Measurements from ENCODE around the gene FBXO34. TPM values are rescaled to one million over a fixed set of nuclear protein-coding genes. Genes with fewer than 3 reads are reported as not detected.
A peak's percentile ranks its signal among the peaks of the same experiment; 100 is the strongest.

The FBXO34 gene
- total and polyA plus RNA-seq, 9 of the 15 experiments (the other 6 are each of a cell fraction or from before 2014, with no cell fraction given): 6.3 to 24.9 (median 16.2) TPM

DNA sequence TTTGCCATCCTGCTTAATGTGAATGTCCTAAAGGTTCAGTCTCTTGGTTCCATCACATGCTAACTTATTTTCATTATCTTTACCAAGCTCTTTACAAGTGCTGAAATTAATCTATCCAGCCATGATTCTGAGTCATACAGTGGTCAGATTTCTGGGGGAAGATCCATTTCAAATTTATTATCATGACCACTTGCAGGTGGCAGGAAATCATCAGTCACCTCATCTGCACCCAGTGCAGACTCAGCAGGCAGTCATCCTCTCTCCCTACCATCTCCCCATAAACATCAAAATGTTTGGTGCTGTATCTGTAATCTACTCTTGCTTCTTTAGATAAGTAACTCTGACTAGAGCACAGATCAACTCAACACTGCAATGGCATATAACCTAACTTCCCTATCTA lies 116.9 kb downstream of the FBXO34 start:
- no peaks in the 10 kb centered on the region for H4K20me1 ChIP-seq (replicated peaks; ENCODE audit: control insufficient read depth, insufficient read depth, low read length)
- H3K9ac ChIP-seq (ENCODE audit: insufficient read depth in 1 of 2, low read depth in 2 of 2, low read length in 2 of 2): no peak overlapping the region
- peaks cover 8% of the 10 kb centered on the region; the same call in 2 of the 3 replicates for H3K36me3 ChIP-seq (ENCODE audit: control insufficient read depth, insufficient read depth, low read length)
- no peaks in the 10 kb centered on the region for H3K27me3 ChIP-seq (ENCODE audit: control insufficient read depth in 2 of 2, insufficient read depth in 2 of 2, low read length in 2 of 2)
- peaks cover 15 to 55% of the 10 kb centered on the region in 2 experiments for H3K4me1 ChIP-seq (replicated peaks in 1 of 2; ENCODE audit: control insufficient read depth in 2 of 2, insufficient read depth in 2 of 2, low read length in 2 of 2)
- ATAC-seq: no peak
- CTCF ChIA-PET (ENCODE audit: low intra/inter-chr PET ratio): no interaction called here
- H3K9me1 ChIP-seq (ENCODE audit: control insufficient read depth, insufficient read depth, low read length): no peaks in the 10 kb centered on the region
- no peaks in the 10 kb centered on the region for H3K9me3 ChIP-seq (replicated peaks; ENCODE audit: control insufficient read depth, insufficient read depth, low read depth, low read length)
- in situ Hi-C loops (cut with MboI): no loop called here
- POLR2A ChIA-PET: no interaction called here
- no peaks in the 10 kb centered on the region for H3K79me2 ChIP-seq (ENCODE audit: control insufficient read depth, insufficient read depth, low read length)
- FAIRE-seq: no peak
- H2AFZ ChIP-seq (ENCODE audit: low read depth, low read length): no peak overlapping the region
- no peak for DNase-seq (ENCODE audit: extremely low read depth in 1 of 4, low spot score in 3 of 4)
- intact Hi-C loops (cut with micrococcal nuclease): no loop called here
- H3K4me3 ChIP-seq: no peak overlapping the region
- BruUV-seq (replicated peaks): no TSS peak
- no peak overlapping the region for H3K4me2 ChIP-seq (ENCODE audit: insufficient read depth, low read length)
- H3K27ac ChIP-seq (ENCODE audit: extremely low read depth, low read depth, low read length): no peak overlapping the region
- no peak for TF ChIP-seq HDAC3 (IDR thresholded peaks at IDR 0.05; ENCODE audit: borderline replicate concordance, partially characterized antibody)
- TF ChIP-seq KDM1A (IDR thresholded peaks at IDR 0.05): peak; percentile 16 to 43; a peak in 1 of 4 replicates
- TF ChIP-seq MIER1 (IDR thresholded peaks at IDR 0.05; ENCODE audit: low read depth): no peak
- TF ChIP-seq JUND (IDR thresholded peaks at IDR 0.05; ENCODE audit: borderline replicate concordance, low read depth, low read length): 0 out of 2 replicates have a peak, but pooled peaks have one; percentile 24
- TF ChIP-seq JUND (tag; IDR thresholded peaks at IDR 0.05; ENCODE audit: borderline replicate concordance, low read depth, low read length): no peak
- TF ChIP-seq SMARCB1 (IDR thresholded peaks at IDR 0.05; ENCODE audit: insufficient read length, low read depth): no peak
- peak; percentile 32; the same call in 1 of the 2 replicates for TF ChIP-seq NCOR1 (IDR thresholded peaks at IDR 0.05)
- no peak for TF ChIP-seq RBFOX2 (IDR thresholded peaks at IDR 0.05; ENCODE audit: low read depth, low read length)
- peak; percentile 58 for TF ChIP-seq CBFA2T2 (conservative IDR thresholded peaks at IDR 0.05)
- no peak for TF ChIP-seq NCOA2 (IDR thresholded peaks at IDR 0.05; ENCODE audit: partially characterized antibody in 2 of 2)
- peak; percentile 50; the same call in 1 of the 2 replicates for TF ChIP-seq ARID1B (IDR thresholded peaks at IDR 0.05)
- no peak for TF ChIP-seq RNF2 (IDR thresholded peaks at IDR 0.05)
- TF ChIP-seq PHTF2 (CRISPR knock-in tag; IDR thresholded peaks at IDR 0.05): no peak
- no peak for TF ChIP-seq LCOR (CRISPR knock-in tag; IDR thresholded peaks at IDR 0.05)
- TF ChIP-seq, protein P1, sequence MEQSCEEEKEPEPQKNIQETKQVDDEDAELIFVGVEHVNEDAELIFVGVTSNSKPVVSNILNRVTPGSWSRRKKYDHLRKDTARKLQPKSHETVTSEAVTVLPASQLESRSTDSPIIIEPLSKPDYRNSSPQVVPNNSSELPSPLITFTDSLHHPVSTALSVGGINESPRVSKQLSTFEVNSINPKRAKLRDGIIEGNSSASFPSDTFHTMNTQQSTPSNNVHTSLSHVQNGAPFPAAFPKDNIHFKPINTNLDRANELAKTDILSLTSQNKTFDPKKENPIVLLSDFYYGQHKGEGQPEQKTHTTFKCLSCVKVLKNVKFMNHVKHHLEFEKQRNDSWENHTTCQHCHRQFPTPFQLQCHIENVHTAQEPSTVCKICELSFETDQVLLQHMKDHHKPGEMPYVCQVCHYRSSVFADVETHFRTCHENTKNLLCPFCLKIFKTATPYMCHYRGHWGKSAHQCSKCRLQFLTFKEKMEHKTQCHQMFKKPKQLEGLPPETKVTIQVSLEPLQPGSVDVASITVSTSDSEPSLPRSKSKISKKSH (CRISPR knock-in tag; IDR thresholded peaks at IDR 0.05): no peak
- no peak for TF ChIP-seq HIVEP1 (CRISPR knock-in tag; IDR thresholded peaks at IDR 0.05)
- TF ChIP-seq SMAD3 (CRISPR knock-in tag; conservative IDR thresholded peaks at IDR 0.05): no peak
- no peak for TF ChIP-seq NFATC3 (IDR thresholded peaks at IDR 0.05)
- no peak for TF ChIP-seq BRD4 (IDR thresholded peaks at IDR 0.05)
- TF ChIP-seq, protein P2, sequence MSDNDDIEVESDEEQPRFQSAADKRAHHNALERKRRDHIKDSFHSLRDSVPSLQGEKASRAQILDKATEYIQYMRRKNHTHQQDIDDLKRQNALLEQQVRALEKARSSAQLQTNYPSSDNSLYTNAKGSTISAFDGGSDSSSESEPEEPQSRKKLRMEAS (CRISPR knock-in tag; IDR thresholded peaks at IDR 0.05): no peak
- no peak for TF ChIP-seq SRSF7 (optimal IDR thresholded peaks at IDR 0.05; ENCODE audit: low read depth, low read length)
- no peak for TF ChIP-seq RBM15 (IDR thresholded peaks at IDR 0.05; ENCODE audit: insufficient read depth, low read length)
